Dermis microvascular lymphatic vessel endothelial cell (primary cell): Measurements from ENCODE around the gene LDAH. TPM values are rescaled to one million over a fixed set of nuclear protein-coding genes. Genes with fewer than 3 reads are reported as not detected.

Source experiments
- DNase-seq, 2 donors: peaks; one replicate each; pipeline versions ENCODE4 v3.0.0 to v3.0.0-alpha.2; 2010; ENCODE audit warnings: low read depth in 2 of 2
- total RNA-seq: library from RNA; depleted of rRNA; stranded (reverse); fragments of >200 nt; gene quantifications from 2 replicates; pipeline ENCODE4 v1.2.1, GENCODE V29; 2014

The LDAH gene
- total RNA-seq, 1 donor from 2014 or later = 17.3 TPM

DNA sequence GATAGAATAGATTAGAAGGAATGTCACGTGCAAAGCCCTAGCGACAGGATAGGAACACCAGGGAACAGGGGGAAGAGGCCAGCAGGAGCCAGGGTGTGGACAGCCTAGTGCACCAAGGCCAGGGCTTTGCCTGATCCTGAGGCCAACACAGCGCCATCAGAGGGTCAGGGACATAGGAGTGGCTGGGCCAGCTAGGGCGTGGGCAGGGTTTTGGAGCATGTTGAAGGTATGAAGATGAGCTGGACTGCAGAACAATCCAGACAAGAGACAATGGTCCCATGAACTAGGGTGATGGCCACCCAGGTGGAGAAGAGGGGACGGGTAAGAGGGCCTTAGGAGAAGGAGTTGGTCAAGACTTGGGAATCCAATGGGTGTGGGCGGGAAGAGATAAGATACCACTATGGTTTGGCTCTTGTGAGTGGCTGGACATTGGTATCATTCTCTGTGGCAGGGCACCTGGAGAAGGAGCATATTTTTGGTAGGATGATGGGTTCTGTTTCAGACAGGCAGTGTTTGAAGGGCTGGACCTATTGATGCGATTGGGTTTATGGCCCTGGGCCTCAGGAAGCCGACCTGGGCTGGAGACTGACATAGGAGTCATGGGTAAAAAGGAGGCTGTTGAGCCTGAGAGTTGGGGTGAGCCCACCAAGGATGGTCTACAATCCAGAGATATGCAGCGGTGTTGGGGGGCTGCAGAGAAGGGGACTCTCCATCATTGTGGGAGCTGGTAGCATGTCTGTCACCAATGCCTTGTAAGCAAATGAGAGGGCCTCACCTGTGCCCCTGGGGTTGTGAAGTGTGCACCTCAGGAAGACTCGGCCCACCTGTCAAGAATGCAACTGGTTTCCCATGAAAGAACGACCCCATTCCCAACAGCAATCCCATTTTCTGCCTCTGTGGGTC lies 170.0 kb downstream of the LDAH start:
- DNase-seq = no peak

DNA sequence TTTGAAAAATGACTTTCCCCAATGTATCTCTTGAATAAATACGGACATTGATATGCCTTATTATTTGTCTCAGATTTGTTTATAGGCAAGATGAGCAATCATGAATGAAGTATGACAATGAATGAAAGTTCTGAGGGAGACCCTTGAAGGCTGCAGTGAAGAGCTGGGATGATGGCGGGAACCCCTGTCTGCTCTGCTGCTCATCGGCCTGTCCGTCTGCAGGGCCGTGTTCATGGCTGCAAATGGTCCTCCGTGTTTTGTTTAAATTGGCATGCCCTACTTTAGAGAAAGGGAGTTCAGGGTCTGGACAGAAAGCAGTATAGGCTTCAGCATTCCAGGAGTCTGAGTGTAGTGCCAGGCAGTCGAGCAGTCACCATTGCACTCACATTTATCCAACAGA lies 170.8 kb downstream of the LDAH start:
- no peak for DNase-seq

DNA sequence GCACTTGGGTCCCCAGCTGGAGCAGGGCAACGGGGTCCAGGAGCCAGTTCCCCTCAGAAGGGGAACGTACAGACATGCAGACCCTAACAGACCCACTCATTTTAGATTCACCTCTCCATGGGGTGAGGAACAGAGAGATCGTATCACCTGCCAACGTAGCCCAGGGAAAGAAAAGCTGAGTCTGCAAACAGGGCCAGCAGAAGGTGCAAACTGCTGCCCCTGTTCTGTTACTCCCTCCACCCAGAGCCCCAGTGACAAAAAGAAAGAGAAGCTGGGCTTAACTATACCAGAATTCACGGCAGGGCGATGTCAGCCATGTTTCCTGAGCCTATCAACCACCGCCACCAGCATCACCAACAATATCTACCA lies 171.2 kb downstream of the LDAH start:
- DNase-seq = no peak

DNA sequence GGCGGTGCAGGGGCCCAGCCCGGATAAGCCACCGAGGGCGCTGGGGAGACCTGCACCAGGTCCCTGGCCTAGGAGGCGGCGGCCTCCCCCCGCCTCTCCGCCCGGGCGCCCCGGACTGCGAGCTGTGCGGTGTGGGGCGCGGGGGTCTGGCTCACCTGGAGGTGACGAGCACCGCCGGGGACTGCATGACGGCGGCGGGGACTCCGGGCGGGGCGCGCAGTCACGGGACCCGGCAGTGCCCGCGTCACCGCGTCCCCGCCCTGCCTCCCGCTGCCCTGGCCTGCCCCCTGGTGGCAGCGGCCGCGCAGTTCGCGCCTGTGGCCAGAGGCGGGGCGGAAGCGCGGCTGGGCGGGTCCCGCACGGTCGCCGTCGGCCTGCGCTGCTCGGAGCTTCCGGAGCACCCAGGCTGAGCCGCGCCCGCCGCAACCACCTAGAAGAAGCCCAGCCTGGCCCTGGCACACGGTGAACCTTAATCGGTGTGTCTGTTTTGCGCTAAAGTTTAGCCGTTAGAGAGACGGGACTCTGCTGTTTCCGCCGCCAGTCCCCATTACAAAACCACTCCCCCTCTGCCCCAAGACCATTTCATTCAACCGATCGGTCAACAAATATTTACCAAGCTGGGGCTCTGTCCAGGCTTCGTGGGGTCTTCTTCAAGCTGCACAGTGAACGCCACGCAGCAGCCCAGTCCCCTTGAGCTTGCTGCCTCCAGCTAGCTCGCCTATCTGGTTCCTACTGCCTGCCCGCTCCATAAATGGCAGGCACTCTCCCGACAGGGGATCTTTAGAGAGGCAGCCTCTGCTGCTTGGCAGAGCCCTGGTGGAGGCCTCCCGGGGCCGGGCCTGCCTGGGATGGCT lies 171.8 kb downstream of the LDAH start, which contains the start of gene HS1BP3:
HS1BP3 (minus strand) TSS at position 222 of the 854 bp plus-strand sequence; CDS start at position 187, 35 bp downstream.
- DNase-seq = peak; percentile 46 to 82

DNA sequence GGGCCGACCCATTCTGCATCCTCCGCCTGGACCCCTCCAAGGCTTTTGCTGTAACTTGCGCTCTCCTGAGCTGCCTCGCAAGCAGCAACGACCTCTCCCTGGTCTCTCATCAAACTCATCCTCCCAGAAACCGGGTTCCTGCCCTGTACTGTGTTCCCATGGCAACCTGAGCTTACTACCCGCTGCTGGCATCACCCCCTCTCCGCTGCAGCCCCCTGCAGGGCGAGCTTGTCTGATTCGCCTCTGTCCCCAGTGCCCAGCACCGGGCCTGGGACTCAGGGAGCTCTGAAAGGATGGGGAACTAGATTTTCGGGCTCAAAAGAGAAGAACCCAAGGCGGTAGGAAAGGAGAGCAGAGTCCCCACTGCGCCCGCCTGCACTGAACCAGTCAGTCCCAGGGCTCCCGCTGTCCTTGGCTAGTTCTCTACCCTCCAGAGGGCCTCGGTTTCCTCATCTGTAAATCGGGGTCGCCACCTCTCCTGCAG lies 172.5 kb downstream of the LDAH start:
- DNase-seq = peak in 1 of 2 donors; percentile 33

DNA sequence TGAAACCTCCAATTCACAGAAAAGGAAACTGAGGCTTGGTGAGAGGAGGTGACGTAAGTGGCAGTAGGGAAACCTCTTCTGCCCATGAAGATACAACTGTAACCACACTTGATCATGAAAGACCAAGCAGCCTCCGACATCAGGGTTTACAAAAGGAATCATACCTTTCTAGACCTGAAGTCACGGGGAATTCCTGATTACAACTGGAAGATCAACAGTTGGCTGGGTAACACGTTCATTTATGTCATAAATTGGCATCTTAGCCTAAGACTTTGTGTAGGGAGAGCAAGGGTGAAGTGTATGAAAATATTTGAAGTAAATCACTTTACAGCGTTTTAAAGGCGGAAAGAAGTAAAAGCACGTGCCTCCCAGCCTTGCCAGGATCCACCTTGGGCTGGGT lies 172.9 kb downstream of the LDAH start:
- DNase-seq = no peak

DNA sequence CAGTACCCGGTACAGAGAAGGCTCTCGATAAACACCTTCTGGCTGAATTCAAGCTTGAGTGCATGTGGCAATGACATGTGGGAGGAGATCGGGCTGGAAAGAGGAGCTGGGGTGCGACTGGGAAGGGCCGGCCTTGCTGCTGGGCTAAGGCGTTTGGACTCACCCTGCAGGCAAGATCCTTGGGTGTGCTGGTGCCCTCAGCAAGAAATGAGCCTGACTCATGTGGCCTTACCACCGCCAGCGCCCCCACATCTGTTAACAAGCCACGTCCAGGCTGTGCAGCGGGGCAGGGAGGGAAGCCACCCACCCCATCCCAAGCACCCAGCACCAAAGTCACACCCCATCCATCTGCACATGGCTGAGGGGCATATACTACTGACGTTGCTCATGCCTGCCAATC lies 173.3 kb downstream of the LDAH start:
- DNase-seq = no peak

DNA sequence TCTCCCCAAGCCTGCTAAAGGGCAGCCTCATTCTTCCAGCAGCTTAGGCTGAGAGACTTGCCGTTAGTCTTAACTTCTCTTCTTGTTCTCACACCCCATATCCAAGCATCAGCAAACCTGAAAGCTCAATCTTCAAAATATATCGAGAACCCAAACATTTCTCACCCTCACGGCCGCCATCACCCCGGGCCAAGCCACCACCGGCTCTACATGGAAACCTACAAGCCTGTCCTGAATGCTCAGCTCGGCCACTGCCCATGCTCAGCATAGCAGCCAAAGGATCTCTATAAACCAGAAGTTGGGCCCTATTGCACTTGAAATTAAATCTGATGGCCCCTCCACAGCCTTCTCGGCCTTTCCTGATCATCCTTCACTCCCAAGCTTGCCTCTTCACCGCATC lies 174.1 kb downstream of the LDAH start:
- DNase-seq = no peak

DNA sequence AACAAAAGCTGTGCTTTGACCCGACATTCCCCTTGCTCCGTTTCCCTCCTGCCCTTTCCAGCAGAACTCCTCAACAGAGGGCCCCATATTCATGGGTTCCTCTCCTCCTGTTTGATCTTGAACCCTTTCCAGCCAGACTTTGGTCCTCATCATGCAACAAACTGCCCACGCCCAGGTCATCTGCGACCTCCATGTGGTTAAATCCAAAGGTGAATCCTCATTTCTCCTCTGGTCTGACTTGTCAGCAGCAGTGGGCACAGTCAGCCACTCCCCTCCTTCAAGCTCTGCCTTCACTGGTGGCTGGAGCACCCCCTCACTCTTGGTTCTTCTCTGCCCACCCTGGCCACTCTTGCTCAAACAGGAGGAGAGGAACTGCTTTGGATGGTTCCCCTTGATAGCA lies 174.7 kb downstream of the LDAH start:
- no peak for DNase-seq

DNA sequence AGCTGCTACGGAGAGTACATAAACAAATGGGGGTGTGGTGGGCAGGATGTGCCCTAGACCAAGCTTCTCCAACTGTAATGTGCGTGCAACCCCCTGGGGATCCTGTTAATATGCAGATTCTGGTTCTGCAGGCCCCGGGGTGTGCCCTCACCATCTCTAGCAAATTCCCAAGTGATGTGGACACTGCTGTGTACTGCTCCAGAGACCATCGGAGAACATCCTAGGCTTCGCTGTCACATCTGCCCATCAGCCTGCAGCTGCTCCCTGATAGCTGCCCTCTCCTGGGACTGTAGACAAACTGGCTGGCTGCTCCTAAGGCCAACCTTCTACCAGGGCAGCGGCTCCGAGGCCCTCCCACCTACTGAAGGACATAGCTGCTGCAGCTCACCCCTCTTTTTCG lies 175.2 kb downstream of the LDAH start:
- DNase-seq = no peak

DNA sequence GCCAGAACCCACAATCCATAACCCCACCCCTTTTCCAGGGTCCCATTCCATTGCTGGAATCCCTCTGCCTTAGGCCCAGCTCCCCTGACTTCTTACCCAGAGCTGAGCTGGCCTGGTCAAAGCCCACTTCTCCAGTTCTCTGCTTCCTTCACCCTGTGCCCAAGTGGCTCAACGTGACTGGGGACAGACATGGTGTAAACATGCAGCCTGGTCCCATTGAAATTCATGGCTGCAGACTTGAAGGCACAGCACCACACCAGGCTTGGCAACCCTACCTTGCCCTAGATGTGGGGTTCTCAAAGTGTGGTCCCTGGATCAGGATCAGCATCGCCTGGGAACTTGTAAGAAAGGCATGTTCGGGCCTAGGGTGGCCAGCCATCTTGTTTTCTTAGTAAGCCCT lies 175.7 kb downstream of the LDAH start:
- DNase-seq = no peak

DNA sequence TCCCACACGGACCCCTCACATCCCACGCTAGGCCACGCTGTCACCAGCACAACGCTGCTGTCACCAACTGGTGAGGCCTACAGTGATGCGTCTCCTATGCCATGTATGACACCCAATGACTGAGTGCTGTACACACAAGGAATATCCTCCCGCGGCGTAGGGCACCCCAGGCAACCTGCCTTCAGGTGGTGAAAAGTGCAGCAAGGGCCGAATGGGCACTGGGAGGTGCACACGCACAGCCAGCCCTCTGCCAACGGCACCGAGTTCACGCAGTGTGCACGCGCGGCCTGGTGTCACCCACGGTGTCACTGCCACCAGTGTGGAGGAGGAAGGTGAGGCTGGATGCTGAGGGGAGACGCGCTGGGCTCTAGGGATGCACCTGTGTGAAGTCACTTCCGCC lies 176.5 kb downstream of the LDAH start:
- no peak for DNase-seq

DNA sequence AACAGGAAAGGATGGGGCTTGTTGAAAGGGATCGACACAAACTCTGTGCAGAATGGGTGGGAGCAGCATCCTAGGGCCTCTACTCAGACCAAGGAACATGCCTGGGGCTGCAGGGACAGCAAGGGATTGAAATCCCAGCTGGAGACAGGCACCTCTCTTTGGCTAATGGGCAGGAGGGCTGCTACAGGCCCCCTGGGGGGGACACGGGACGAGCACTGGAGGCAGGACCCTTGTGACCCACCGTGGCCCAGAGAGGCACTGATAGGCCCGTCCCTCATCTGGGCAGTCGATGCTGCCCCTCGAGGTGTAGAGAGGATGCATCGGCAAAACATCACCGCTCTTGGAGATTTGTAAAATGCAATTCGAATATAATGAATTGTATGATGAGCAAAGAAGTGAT lies 177.1 kb downstream of the LDAH start:
- DNase-seq = no peak

DNA sequence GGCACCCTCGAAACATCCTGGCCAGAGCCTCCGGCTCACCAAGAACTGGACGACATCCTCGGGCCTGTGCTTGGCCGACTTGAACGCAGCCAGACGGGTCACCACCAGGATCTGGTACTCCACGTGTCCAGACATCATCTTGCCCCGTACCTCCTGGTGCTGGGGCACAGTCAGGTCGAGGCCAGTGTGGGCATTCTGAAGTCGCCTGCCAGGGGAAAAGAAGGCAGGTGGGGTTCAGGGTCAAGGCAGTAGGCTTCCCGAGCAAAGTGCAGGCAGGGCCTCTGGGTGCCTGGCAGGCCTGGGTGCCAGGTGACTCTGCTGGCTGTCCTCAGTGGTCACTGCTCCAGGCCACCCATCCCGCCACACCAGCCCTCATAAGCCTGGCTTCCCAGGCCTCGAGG lies 177.6 kb downstream of the LDAH start:
- DNase-seq = no peak

DNA sequence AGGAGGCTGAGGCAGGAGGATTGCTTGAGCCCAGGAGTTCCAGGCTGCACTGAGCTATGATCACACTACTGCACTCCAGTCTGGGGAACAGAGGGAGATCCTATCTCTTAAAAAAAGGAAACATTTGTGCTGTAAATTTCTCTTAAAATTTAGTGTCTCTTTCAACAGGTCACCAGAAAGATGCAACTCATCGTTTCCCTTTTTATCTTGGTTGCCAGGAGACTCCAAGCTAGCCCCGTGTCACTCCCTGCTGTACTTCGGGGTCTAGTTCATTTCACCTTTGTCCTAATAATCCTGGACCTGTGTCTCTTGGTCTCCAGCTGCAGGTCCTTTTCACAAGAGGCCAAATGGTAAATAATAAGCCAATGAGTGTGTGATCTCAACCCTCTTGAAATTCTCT lies 179.1 kb downstream of the LDAH start:
- no peak for DNase-seq

DNA sequence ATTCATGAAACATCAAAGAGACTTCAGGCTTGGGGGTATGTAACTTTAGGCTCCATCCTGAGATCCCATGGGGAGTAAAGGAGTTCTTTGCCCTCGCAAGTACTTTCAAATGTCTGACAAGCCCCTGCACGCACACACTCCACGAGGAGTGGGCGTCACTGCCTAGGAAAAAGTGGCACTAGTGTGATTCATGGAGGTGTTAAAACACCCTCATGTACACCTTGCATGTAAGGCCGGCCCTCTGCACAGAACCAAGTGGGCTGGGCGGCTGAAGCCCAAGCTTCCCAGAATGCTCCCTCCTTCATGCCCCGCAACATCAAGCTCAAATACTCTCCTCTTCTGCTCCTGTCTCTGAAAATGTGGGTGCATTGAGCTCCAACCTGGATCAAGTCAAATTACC lies 179.8 kb downstream of the LDAH start:
- no peak for DNase-seq

DNA sequence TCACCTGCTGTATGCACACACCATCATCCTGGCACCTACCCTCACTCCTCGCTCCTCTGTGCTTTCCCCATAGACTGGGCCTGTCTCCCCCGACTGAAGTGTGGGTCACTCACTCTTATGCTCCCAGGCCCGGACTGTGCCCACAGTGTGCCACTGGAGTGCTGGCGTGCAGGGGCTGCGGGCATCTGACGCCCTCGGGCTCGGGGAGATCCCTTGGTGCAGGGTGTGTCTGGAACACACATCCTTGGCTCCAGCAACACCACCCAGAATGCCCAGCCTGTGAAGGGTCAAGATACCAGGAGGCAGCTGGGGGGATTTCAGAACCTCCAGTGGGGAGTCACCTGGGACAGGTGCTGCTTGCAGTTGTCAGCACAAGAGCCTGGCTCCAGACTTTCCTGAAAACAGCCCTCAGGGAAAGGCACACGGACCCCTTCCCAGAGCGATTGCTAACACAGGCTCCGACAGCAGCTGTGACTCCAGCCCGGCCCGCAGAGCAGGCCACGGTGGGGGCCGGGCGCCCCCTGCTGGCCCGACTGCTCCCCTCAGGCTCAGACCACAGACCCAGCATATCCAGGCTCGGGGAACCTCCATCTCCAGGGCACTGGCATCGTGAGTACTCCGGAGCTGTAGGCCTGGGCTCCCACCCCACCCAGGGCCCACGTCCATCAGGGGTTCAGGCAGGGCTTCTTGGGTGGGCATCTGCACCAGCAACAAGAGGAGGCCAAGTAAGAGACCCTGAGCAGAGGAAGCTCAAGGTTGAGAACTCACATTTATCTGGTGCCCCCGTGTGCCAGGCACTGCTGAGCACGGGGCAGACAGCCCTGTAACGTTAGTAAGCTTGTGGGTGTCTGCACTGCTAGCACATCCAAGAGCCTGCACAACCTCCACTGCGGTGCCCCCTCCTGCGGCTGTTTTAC lies 180.6 kb downstream of the LDAH start:
- DNase-seq = peak in 1 of 2 donors; percentile 77

DNA sequence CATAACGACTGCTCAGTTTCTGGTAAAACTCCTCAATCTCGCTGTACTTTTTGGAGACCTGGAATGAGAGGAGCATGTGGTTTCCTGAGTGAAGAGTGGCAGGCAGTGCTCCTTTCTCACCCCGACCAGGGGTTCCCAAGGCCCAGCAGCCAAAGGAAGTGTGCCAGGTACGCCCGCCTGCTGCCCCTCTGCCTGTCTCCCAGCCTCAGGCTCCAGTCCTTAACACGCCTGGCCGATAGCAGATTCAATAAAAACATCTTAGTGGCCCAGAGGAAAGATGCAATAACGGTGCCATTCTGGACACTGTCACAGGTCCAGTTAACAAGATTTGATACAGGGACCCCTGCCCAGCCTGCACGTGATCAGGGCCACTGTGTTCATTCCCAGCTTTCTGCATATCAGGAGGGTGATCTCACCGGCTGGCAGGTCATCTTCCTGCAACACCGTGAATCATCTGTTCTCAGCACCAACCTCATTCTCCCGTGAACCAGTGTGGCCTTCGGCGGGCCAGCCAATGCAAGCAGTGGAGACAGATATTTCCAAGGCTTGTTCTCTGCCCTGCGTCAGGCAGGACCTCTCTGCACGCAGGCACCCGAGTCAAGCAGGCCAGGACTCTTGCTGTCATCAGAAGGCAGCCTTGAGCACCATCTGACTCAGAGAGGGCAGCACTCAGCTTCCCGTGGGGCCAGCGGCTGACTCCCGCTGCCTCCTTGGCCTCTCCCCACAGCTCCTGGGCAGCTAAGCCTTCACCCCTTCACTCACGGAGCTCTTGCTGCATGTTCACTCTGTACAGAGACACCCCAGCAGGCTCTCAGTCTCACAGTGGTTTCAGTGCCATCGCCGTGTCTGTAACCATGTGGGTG lies 181.5 kb downstream of the LDAH start:
- DNase-seq = peak in 1 of 2 donors; percentile 55

DNA sequence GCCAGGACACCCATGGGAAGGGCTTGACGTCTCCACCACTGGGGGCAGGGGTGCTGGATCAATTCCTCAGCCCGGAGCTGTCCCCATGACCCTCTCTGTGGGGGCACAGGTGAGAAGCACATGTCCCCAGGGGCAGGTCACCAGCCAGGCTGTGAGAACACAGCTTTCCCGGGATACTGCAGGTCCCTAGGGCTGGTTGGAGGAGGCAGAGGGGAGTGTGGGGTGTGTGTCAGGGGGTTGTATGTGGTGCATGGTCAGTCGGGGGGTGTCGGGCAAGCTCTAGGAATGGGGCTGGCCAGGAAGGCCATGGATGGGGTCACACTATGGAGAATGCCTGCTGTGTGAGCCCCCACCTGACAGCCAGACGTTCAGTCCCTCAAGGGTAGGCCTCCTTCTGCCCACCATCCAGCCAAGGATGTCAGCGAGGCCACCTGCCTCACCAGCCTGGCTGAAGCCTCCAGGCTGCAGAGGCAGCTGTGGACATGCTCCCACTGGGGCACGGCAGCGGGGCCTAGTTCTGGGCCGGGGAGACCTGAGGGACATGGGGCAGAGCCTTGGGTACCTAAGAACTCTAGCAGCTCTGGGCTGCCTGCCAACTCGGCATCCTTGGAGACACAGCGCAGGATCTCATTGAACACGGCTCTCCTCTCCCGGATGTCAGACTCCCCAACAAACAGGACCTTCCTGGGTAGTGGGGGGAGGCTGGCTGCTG lies 182.3 kb downstream of the LDAH start:
- no peak for DNase-seq
